ENCODE measurements around the gene DNHD1. TPM values are rescaled to one million over a fixed set of nuclear protein-coding genes. Genes with fewer than 3 reads are reported as not detected.

Gene DNHD1
- total RNA-seq, 1 experiment from 2014 or later: 10.6 TPM

DNA sequence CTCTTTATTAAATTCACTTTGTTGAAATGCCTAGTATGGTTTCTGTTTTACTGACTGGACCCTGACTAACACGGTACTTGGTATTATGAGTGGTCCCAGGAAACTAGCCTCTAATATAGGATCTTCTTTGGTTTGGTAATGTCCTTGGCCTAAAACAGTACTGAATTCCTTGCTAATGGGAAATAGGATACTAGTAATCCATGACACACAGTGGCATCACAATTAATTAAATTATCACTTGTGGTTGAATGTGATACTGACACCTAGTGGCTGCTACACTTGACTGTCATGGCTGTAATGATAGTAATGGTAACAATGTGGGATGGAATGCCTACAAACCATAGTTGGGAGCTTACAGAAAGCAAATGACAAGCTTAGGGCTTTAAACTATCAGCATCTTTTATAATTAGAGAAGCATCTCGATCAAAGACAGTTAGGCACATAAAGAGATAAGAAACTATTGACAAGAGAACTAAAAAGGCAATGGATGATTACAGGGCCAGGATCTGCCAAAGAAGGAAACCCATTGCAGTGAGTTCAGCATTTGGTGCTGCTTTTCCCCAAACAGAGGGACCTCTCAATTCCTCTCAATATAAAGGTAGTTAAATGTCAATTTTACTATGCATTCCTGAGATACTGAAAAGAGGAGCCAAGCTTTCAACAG, 8.6 kb downstream of the DNHD1 start:
- Histone ChIP-seq H3K27me3 (ENCODE audit: control insufficient read depth, insufficient read depth, low read length) (no peaks in the 10 kb centered on the region), H3K9me3 (ENCODE audit: control insufficient read depth, insufficient read depth, low read depth, low read length) (no peaks in the 10 kb centered on the region), H3K4me1 (ENCODE audit: control insufficient read depth, insufficient read depth, low read length) (no peaks in the 10 kb centered on the region), H3K27ac (ENCODE audit: low read length) (no peak overlapping the region), H3K4me3 (ENCODE audit: low read depth in 2 of 2, low read length in 2 of 2) (no peak overlapping the region), H3K36me3 (ENCODE audit: control insufficient read depth, insufficient read depth, low read length) (peaks cover 3% of the 10 kb centered on the region; the same call in 1 of the 2 replicates)
- ATAC-seq (peak; percentile 88), DNase-seq (ENCODE audit: low read depth, low spot score) (peak; percentile 64)
- in situ Hi-C loops (cut with HindIII; ENCODE audit: low pct_unique_long_range_greater_than_20kb, low sequenced_read_pairs) (no loop called here), intact Hi-C loops (cut with micrococcal nuclease; ENCODE audit: unreplicated experiment) (loop anchor here (1.0 to 5.0 kb wide), 2 partner anchors 63 to 126 kb away; partner anchors contain the start of gene HPX)
- TF ChIP-seq TCF7L2 (IDR thresholded peaks at IDR 0.05; ENCODE audit: low read depth, low read length) (no peak), CTCF (IDR thresholded peaks at IDR 0.05) (peak; percentile 91)
- ChIA-PET CTCF (interaction anchor here (1.3 to 3.7 kb wide), 3 partner anchors 24 to 126 kb away, joined by 3 to 42 read pairs (median 4); no protein-coding TSS in a partner anchor), POLR2A (no interaction called here)
- BruUV-seq (replicated peaks): no TSS peak

GRCh38 chr11:6516865-6517264, 19.8 kb downstream of the DNHD1 start:
- BruUV-seq (replicated peaks): no TSS peak
- no peak overlapping the region for H3K27ac ChIP-seq (ENCODE audit: low read length)
- no peaks in the 10 kb centered on the region for H3K9me3 ChIP-seq (ENCODE audit: control insufficient read depth, insufficient read depth, low read depth, low read length)
- no peaks in the 10 kb centered on the region for H3K36me3 ChIP-seq (ENCODE audit: control insufficient read depth, insufficient read depth, low read length)
- in situ Hi-C loops (cut with HindIII; ENCODE audit: low pct_unique_long_range_greater_than_20kb, low sequenced_read_pairs) (no loop called here), intact Hi-C loops (cut with micrococcal nuclease; ENCODE audit: unreplicated experiment) (no loop called here)
- H3K4me3 ChIP-seq (ENCODE audit: low read depth in 2 of 2, low read length in 2 of 2): no peak overlapping the region
- TF ChIP-seq CTCF (IDR thresholded peaks at IDR 0.05) (no peak), TCF7L2 (IDR thresholded peaks at IDR 0.05; ENCODE audit: low read depth, low read length) (no peak), POLR2AphosphoS5 (IDR thresholded peaks at IDR 0.05; ENCODE audit: low read depth, low read length) (no peak), SIN3A (IDR thresholded peaks at IDR 0.05; ENCODE audit: borderline replicate concordance, insufficient read depth, low read depth, low read length) (no peak)
- TF ChIP-seq, protein P1, sequence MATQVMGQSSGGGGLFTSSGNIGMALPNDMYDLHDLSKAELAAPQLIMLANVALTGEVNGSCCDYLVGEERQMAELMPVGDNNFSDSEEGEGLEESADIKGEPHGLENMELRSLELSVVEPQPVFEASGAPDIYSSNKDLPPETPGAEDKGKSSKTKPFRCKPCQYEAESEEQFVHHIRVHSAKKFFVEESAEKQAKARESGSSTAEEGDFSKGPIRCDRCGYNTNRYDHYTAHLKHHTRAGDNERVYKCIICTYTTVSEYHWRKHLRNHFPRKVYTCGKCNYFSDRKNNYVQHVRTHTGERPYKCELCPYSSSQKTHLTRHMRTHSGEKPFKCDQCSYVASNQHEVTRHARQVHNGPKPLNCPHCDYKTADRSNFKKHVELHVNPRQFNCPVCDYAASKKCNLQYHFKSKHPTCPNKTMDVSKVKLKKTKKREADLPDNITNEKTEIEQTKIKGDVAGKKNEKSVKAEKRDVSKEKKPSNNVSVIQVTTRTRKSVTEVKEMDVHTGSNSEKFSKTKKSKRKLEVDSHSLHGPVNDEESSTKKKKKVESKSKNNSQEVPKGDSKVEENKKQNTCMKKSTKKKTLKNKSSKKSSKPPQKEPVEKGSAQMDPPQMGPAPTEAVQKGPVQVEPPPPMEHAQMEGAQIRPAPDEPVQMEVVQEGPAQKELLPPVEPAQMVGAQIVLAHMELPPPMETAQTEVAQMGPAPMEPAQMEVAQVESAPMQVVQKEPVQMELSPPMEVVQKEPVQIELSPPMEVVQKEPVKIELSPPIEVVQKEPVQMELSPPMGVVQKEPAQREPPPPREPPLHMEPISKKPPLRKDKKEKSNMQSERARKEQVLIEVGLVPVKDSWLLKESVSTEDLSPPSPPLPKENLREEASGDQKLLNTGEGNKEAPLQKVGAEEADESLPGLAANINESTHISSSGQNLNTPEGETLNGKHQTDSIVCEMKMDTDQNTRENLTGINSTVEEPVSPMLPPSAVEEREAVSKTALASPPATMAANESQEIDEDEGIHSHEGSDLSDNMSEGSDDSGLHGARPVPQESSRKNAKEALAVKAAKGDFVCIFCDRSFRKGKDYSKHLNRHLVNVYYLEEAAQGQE (IDR thresholded peaks at IDR 0.05; ENCODE audit: insufficient read depth in 1 of 2, low read depth in 2 of 2, low read length in 1 of 2): no peak
- H3K4me1 ChIP-seq (ENCODE audit: control insufficient read depth, insufficient read depth, low read length): no peaks in the 10 kb centered on the region
- ATAC-seq: no peak
- no peak for DNase-seq (ENCODE audit: low read depth, low spot score)
- no peaks in the 10 kb centered on the region for H3K27me3 ChIP-seq (ENCODE audit: control insufficient read depth, insufficient read depth, low read length)
- ChIA-PET POLR2A (no interaction called here), CTCF (no interaction called here)

Measured in Panc1 (cell line).